Memory B cell (primary cell): ENCODE measurements around the gene STX4.

ENCODE experiments used
- ATAC-seq: fragments of 150-1000 bp; cut with Tn5 transposase; 2 replicates; pipeline ENCODE4 v1.10.0; 2021; ENCODE audit warnings: low read depth, mild to moderate bottlenecking, moderate library complexity
- DNase-seq, 2 donors: peaks; one replicate each; pipeline ENCODE4 v3.0.0; 2022; ENCODE audit warnings: low spot score in 2 of 2
- H3K27ac Mint-ChIP-seq: one replicate; pipeline ENCODE4 v1.8.0; 2022; ENCODE audit warnings: mild to moderate bottlenecking, moderate library complexity, mixed read lengths
- H3K27me3 Mint-ChIP-seq: one replicate; pipeline ENCODE4 v1.8.0; 2022; ENCODE audit warnings: mixed read lengths
- H3K36me3 Mint-ChIP-seq: one replicate; pipeline ENCODE4 v1.8.0; 2022; ENCODE audit warnings: mild to moderate bottlenecking, mixed read lengths
- H3K4me1 Mint-ChIP-seq: one replicate; pipeline ENCODE4 v1.8.0; 2022; ENCODE audit warnings: mixed read lengths
- H3K4me3 Mint-ChIP-seq: one replicate; pipeline ENCODE4 v1.8.0; 2022; ENCODE audit warnings: mild to moderate bottlenecking, moderate library complexity, mixed read lengths
- H3K9me3 Mint-ChIP-seq: one replicate; pipeline ENCODE4 v1.8.0; 2022; ENCODE audit warnings: mixed read lengths

STX4 gene

GRCh38 chr16:31055613-31056012, 22.3 kb downstream of the STX4 start:
- ATAC-seq (no peak), DNase-seq (no peak)
- Mint-ChIP-seq H3K27me3 (peaks cover 2% of the 10 kb centered on the region), H3K27ac (no peak overlapping the region), H3K36me3 (peaks cover 5% of the 10 kb centered on the region), H3K4me3 (no peak overlapping the region), H3K4me1 (no peaks in the 10 kb centered on the region), H3K9me3 (no peaks in the 10 kb centered on the region)

DNA sequence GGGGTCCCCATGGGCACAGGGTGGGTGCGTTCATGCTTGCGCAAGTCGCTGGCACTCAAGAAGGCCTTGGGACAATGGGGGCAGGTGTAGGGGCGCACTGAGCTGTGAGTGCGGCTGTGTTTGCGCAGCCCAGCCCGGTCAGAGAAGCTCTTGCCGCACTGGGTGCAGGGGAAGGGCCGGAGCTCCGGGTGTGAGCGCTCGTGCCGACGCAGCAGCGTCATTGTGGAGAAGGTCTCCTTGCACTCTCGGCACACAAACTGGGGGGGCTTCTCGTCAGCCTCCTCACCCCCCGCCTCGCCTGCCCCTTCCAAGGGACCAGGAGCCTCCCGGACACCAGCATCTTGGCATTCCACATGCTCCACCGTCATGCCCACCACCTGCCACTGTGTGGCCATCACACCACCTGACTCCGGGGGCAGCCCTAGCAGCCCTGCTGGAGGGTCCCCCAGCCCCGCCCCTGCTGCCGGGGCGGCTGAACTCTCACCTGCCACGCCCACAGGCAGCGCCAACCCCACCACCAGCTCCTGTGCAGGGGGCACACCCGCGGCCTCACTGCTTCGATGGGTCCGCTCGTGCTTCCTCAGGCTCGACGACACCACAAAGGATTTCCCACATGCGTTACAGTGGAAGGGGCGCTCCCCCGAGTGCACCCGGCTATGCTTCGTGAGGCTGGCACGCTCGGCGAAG, 27.9 kb downstream of the STX4 start:
- Mint-ChIP-seq H3K36me3 (peaks cover 15% of the 10 kb centered on the region), H3K27ac (no peak overlapping the region), H3K27me3 (no peaks in the 10 kb centered on the region), H3K4me1 (no peaks in the 10 kb centered on the region), H3K4me3 (no peak overlapping the region), H3K9me3 (no peaks in the 10 kb centered on the region)
- no peak for ATAC-seq
- no peak for DNase-seq

GRCh38 chr16:31061813-31062440, 28.6 kb downstream of the STX4 start:
- H3K27ac Mint-ChIP-seq, result no peak overlapping the region
- peaks cover 15% of the 10 kb centered on the region for H3K36me3 Mint-ChIP-seq
- H3K4me3 Mint-ChIP-seq, result no peak overlapping the region

GRCh38 chr16:31063495-31063842, 30.1 kb downstream of the STX4 start:
- Mint-ChIP-seq H3K36me3 (peaks cover 13% of the 10 kb centered on the region), H3K27ac (no peak overlapping the region)
- no peak for ATAC-seq

More at GRCh38 chr16:31061813-31062440, 28.6 kb downstream of the STX4 start:
- Mint-ChIP-seq H3K4me1 (no peaks in the 10 kb centered on the region), H3K9me3 (no peaks in the 10 kb centered on the region), H3K27me3 (no peaks in the 10 kb centered on the region)
- DNase-seq, result no peak
- ATAC-seq, result no peak

GRCh38 chr16:31063843-31064611, 30.7 kb downstream of the STX4 start:
- Mint-ChIP-seq H3K27ac (no peak overlapping the region), H3K4me3 (no peak overlapping the region), H3K27me3 (no peaks in the 10 kb centered on the region), H3K4me1 (peaks cover 5% of the 10 kb centered on the region), H3K9me3 (no peaks in the 10 kb centered on the region), H3K36me3 (peaks cover 13% of the 10 kb centered on the region)
- DNase-seq, result no peak
- ATAC-seq, result no peak

More at GRCh38 chr16:31063495-31063842, 30.1 kb downstream of the STX4 start:
- Mint-ChIP-seq H3K9me3 (no peaks in the 10 kb centered on the region), H3K4me1 (peaks cover 3% of the 10 kb centered on the region), H3K27me3 (no peaks in the 10 kb centered on the region), H3K4me3 (no peak overlapping the region)
- DNase-seq, result no peak

GRCh38 chr16:31064882-31065461, 31.6 kb downstream of the STX4 start:
- H3K36me3 Mint-ChIP-seq, result peaks cover 15% of the 10 kb centered on the region
- no peak overlapping the region for H3K4me3 Mint-ChIP-seq
- H3K4me1 Mint-ChIP-seq, result peaks cover 10% of the 10 kb centered on the region
- no peaks in the 10 kb centered on the region for H3K27me3 Mint-ChIP-seq
- DNase-seq (no peak), ATAC-seq (no peak)
- H3K27ac Mint-ChIP-seq, result peak overlapping the region; percentile 55
- H3K9me3 Mint-ChIP-seq, result no peaks in the 10 kb centered on the region

DNA sequence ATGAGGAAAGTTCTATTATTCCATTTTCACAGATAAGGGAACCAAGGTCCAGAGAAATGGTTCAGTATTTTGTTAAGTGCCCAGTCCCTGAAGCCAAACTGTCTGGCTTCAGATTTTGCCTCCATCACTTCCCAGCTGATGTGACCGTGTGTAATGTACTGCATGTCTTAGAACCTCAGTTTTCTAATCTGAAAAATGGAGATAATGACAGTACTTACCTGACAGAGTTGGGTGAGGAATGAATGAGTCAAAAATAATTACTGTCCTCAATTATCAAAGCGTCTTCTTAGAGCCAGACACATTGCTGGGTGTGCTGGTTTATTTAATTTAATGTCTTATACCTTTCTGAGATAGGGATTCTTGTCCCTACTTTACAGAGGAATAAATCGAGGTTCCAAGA, 34.0 kb downstream of the STX4 start:
- DNase-seq (no peak), ATAC-seq (no peak)
- peaks cover 12% of the 10 kb centered on the region for H3K36me3 Mint-ChIP-seq
- H3K9me3 Mint-ChIP-seq, result no peaks in the 10 kb centered on the region
- no peak overlapping the region for H3K27ac Mint-ChIP-seq
- H3K4me3 Mint-ChIP-seq, result no peak overlapping the region
- H3K27me3 Mint-ChIP-seq, result no peaks in the 10 kb centered on the region
- peaks cover 18% of the 10 kb centered on the region for H3K4me1 Mint-ChIP-seq

- DNase-seq (no peak), ATAC-seq (no peak)
- Mint-ChIP-seq H3K4me1 (peaks cover 35% of the 10 kb centered on the region), H3K4me3 (peak overlapping the region; percentile 39), H3K9me3 (no peaks in the 10 kb centered on the region), H3K27ac (no peak overlapping the region), H3K27me3 (no peaks in the 10 kb centered on the region), H3K36me3 (peaks cover 2% of the 10 kb centered on the region)
Measured at GRCh38 chr16:31071861-31072260, 38.5 kb downstream of the STX4 start.

GRCh38 chr16:31072540-31073141, 39.3 kb downstream of the STX4 start:
- peak overlapping the region; percentile 66 for H3K27ac Mint-ChIP-seq
- H3K36me3 Mint-ChIP-seq, result peaks cover 2% of the 10 kb centered on the region
- peak overlapping the region; percentile 95 for H3K4me3 Mint-ChIP-seq
- no peak for DNase-seq
- H3K27me3 Mint-ChIP-seq, result no peaks in the 10 kb centered on the region
- peaks cover 35% of the 10 kb centered on the region for H3K4me1 Mint-ChIP-seq
- H3K9me3 Mint-ChIP-seq, result no peaks in the 10 kb centered on the region
- no peak for ATAC-seq

GRCh38 chr16:31073142-31073969, 40.0 kb downstream of the STX4 start:
- peak; percentile 69 to 82 for DNase-seq
- H3K27ac Mint-ChIP-seq, result peak overlapping the region; percentile 95
- peaks cover 32% of the 10 kb centered on the region for H3K4me1 Mint-ChIP-seq
- peak overlapping the region; percentile 95 for H3K4me3 Mint-ChIP-seq
- H3K36me3 Mint-ChIP-seq, result peaks cover 9% of the 10 kb centered on the region
- no peaks in the 10 kb centered on the region for H3K27me3 Mint-ChIP-seq
- peak; percentile 55 for ATAC-seq
- no peaks in the 10 kb centered on the region for H3K9me3 Mint-ChIP-seq

GRCh38 chr16:31073970-31074813, 40.8 kb downstream of the STX4 start, which contains the start of the genes ZNF646 and ZNF668:
TSS of gene ZNF646 (plus strand) at chr16:31074422. CDS start at chr16:31076325, 1,903 bp downstream.
TSS of gene ZNF668 (minus strand) at chr16:31074240. CDS start at chr16:31064459, 9,781 bp downstream.
- peak within 1 kb of the TSS; percentile 95 for H3K4me3 Mint-ChIP-seq
- ATAC-seq, result peak; percentile 86
- H3K9me3 Mint-ChIP-seq, result no peaks in the 10 kb centered on the region
- H3K4me1 Mint-ChIP-seq, result peaks cover 29% of the 10 kb centered on the region
- DNase-seq, result peak; percentile 86 to 94
- H3K36me3 Mint-ChIP-seq, result peaks cover 14% of the 10 kb centered on the region
- H3K27me3 Mint-ChIP-seq, result no peaks in the 10 kb centered on the region
- H3K27ac Mint-ChIP-seq, result peak within 1 kb of the TSS; percentile 95

GRCh38 chr16:31074814-31075183, 41.4 kb downstream of the STX4 start:
- DNase-seq (no peak), ATAC-seq (no peak)
- Mint-ChIP-seq H3K4me1 (peaks cover 28% of the 10 kb centered on the region), H3K36me3 (peaks cover 13% of the 10 kb centered on the region), H3K27ac (peak overlapping the region; percentile 95), H3K4me3 (peak overlapping the region; percentile 93), H3K27me3 (no peaks in the 10 kb centered on the region), H3K9me3 (no peaks in the 10 kb centered on the region)
